KG1 (cell line): ENCODE results near the gene CDC73.
"Not testable (repeated sequence)": the region's sequence is repeated elsewhere in the genome, so short reads cannot be mapped to it uniquely, and the experiment has no call there.

Experiments
- DNase-seq: peaks from one replicate; lab custom pipeline; 2025; lab: John Stamatoyannopoulos, UW

Gene CDC73

GRCh38 chr1:193288548-193289080, 166.8 kb downstream of the CDC73 start:
- not testable (repeated sequence) for DNase-seq

- DNase-seq: no peak
These were observed 171.9 kb downstream of the CDC73 start for GRCh38 chr1:193293726-193294125.

- no peak for DNase-seq
These were observed 177.2 kb downstream of the CDC73 start for GRCh38 chr1:193299038-193299437.

- DNase-seq: no peak
These were observed 179.9 kb downstream of the CDC73 start for GRCh38 chr1:193301746-193302145.

GRCh38 chr1:193303849-193304248, 182.0 kb downstream of the CDC73 start:
- no peak for DNase-seq
